ENCODE data around the gene DPYSL4. TPM values are rescaled to one million over a fixed set of nuclear protein-coding genes. Genes with fewer than 3 reads are reported as not detected.
A peak's percentile ranks its signal among the peaks of the same experiment; 100 is the strongest.

The DPYSL4 gene
- total RNA-seq, 1 experiment from 2014 or later: 26.3 TPM

DNA sequence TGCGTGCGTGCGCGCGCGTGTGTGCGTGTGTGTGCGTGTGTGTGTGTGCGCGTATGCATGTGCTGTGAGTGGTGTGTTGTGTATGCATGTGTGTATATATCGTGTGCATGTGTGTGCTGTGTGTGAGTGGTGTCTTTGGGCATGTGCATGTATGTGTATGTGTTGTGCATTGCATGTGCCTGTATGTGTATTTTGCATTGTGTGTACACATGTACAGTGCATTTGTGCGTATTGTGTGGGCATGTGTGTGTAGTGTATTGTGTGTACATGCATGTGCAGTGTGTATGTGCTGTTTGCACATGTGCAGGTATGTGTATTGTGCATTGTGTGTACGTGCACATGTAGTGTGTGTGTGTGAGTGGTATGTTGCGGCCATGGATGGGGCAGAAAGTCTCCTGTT is 6.0 kb upstream of the DPYSL4 start:
- Histone ChIP-seq H2AK5ac (ENCODE audit: insufficient read length, low read length) (no peak overlapping the region), H2BK12ac (ENCODE audit: insufficient read length, low read depth, low read length) (no peak overlapping the region), H4K20me1 (ENCODE audit: control insufficient read depth, insufficient read depth, insufficient read length) (peaks cover 2% of the 10 kb centered on the region), H3K23ac (ENCODE audit: insufficient read length, low read depth, low read length) (no peak overlapping the region), H3K18ac (ENCODE audit: insufficient read length, low read depth, low read length) (no peak overlapping the region), H4K8ac (replicated peaks; ENCODE audit: insufficient read length, low read depth, low read length) (no peak overlapping the region), H3K79me1 (ENCODE audit: insufficient read depth, low read depth, low read length, poor library complexity, severe bottlenecking) (no peaks in the 10 kb centered on the region), H3T11ph (ENCODE audit: low read length) (no peak overlapping the region), H2AFZ (ENCODE audit: low read length) (no peak overlapping the region), H4K91ac (ENCODE audit: insufficient read length, low read depth, low read length) (no peak overlapping the region), H2BK20ac (ENCODE audit: low read depth, low read length, poor library complexity, severe bottlenecking) (no peak overlapping the region), H3K9me3 (ENCODE audit: control insufficient read depth, low read depth, low read length) (no peaks in the 10 kb centered on the region), H4K5ac (ENCODE audit: insufficient read length, low read depth, low read length) (no peak overlapping the region), H3K79me2 (ENCODE audit: insufficient read depth, low read length) (no peaks in the 10 kb centered on the region), H3K9ac (ENCODE audit: extremely low read depth, insufficient read length, low read length) (no peak overlapping the region), H3K23me2 (ENCODE audit: insufficient read length, low read depth, low read length, poor library complexity, severe bottlenecking) (peaks cover 4% of the 10 kb centered on the region), H2BK120ac (ENCODE audit: low read depth, low read length, poor library complexity, severe bottlenecking) (no peak overlapping the region), H3K14ac (ENCODE audit: insufficient read depth, low read length) (no peak overlapping the region), H2BK5ac (ENCODE audit: insufficient read length, low read length) (no peak overlapping the region), H2BK15ac (ENCODE audit: low read depth, low read length) (no peak overlapping the region), H3K4ac (ENCODE audit: low read depth, low read length) (no peak overlapping the region), H3K4me1 (ENCODE audit: insufficient read depth, low read length) (no peaks in the 10 kb centered on the region), H3K27ac (ENCODE audit: insufficient read length, low read depth, low read length) (no peak overlapping the region), H3K4me2 (ENCODE audit: insufficient read depth, insufficient read length, low read length) (no peak overlapping the region), H3K56ac (ENCODE audit: insufficient read length, low read depth, low read length) (no peak overlapping the region), H3K27me3 (ENCODE audit: insufficient read depth, low read length) (peaks cover 9% of the 10 kb centered on the region; the same call in 1 of the 2 replicates)
- TF ChIP-seq, protein P1, sequence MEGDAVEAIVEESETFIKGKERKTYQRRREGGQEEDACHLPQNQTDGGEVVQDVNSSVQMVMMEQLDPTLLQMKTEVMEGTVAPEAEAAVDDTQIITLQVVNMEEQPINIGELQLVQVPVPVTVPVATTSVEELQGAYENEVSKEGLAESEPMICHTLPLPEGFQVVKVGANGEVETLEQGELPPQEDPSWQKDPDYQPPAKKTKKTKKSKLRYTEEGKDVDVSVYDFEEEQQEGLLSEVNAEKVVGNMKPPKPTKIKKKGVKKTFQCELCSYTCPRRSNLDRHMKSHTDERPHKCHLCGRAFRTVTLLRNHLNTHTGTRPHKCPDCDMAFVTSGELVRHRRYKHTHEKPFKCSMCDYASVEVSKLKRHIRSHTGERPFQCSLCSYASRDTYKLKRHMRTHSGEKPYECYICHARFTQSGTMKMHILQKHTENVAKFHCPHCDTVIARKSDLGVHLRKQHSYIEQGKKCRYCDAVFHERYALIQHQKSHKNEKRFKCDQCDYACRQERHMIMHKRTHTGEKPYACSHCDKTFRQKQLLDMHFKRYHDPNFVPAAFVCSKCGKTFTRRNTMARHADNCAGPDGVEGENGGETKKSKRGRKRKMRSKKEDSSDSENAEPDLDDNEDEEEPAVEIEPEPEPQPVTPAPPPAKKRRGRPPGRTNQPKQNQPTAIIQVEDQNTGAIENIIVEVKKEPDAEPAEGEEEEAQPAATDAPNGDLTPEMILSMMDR (conservative IDR thresholded peaks at IDR 0.05): no peak
- no peak for DNase-seq
- H3K9me3 Mint-ChIP-seq: peaks cover 0 to 4% of the 10 kb centered on the region in 2 experiments; a peak in 1 of 5 replicates
- no peaks in the 10 kb centered on the region; a peak in 1 of 7 replicates for H3K36me3 Mint-ChIP-seq (ENCODE audit: insufficient read depth in 1 of 3, low read depth in 3 of 3)
- WGBS (ENCODE audit: extremely low coverage, insufficient read length, low lambda C conversion rate): no CpG with 5 or more reads among the region's 14 CpGs
- peak overlapping the region in 1 of 3 experiments; percentile 0; a peak in 1 of 7 replicates for H3K27ac Mint-ChIP-seq
- H3K4me3 Mint-ChIP-seq: no peak overlapping the region; a peak in 1 of 5 replicates
- peaks cover 5 to 9% of the 10 kb centered on the region in 2 experiments for H3K4me1 Mint-ChIP-seq
- peaks cover 82% of the 10 kb centered on the region for H3K27me3 Mint-ChIP-seq (ENCODE audit: low read depth)

Data from H9 (cell line).